Stimulated activated effector memory CD8-positive, alpha-beta T cell treated with anti-CD3 and anti-CD28 coated beads, Interleukin-12 subunit alpha, Interleukin-12 subunit beta, amount 100 ng/mL, for 72 hours (primary cell): Measurements from ENCODE around the gene IFI16.
"Not testable (repeated sequence)": the region's sequence is repeated elsewhere in the genome, so short reads cannot be mapped to it uniquely, and the experiment has no call there.

ENCODE experiments used
- ATAC-seq: fragments of 150-1000 bp; cut with Tn5 transposase; 2 replicates; pipeline ENCODE4 v1.10.0; 2021
- DNase-seq, 2 donors: peaks; one replicate each; pipeline ENCODE4 v3.0.0; 2021 to 2022; ENCODE audit warnings: low spot score in 2 of 2
- H3K27ac Mint-ChIP-seq: one replicate; pipeline ENCODE4 v1.8.0; 2022; ENCODE audit warnings: mild to moderate bottlenecking, mixed read lengths
- H3K36me3 Mint-ChIP-seq: one replicate; pipeline ENCODE4 v1.8.0; 2022; ENCODE audit warnings: mild to moderate bottlenecking, mixed read lengths
- H3K4me1 Mint-ChIP-seq: one replicate; pipeline ENCODE4 v1.8.0; 2022; ENCODE audit warnings: mixed read lengths
- H3K4me3 Mint-ChIP-seq: one replicate; pipeline ENCODE4 v1.8.0; 2022; ENCODE audit warnings: mild to moderate bottlenecking, mixed read lengths
- H3K9me3 Mint-ChIP-seq: one replicate; pipeline ENCODE4 v1.8.0; 2022; ENCODE audit warnings: mixed read lengths

The IFI16 gene

DNA sequence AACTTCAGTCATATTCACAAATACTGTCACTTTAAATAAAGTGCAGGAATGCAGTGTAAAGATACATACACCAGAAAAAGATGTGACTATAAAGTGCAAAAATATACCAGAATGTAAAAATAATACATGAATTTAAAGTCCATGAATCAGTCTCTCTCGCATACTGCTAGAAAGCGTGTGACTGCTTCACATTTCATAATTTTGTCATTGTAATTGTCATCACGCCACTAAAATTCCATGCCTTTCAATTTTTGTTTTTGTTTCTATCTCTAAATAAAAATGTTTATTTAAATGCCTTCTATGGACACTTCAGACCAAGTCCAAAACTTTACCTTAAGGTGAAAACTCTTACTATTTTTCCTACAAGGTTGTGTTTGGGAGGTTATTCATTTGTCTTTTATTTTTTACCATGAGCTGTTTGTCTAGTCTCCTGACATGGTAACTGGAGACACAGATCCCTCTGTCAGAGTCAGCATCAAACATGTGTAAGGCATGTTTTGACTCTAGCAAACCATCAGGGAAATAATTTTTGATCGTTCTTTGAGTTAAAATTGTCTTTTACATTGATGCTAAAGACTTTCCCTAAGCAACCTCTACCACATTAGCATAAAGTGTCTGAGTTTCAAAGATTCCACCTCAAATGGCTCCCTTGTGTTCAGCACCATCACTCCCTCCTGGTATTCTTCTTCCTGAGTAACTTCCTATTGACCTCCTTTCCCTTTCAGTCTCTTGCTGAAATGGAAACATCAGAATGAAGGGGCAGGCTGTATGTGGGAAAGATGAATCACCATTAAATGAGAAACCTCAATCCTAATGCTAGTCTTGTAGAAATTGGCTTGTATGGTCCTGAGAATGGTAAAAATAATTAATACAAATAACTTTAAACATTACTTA, 80.8 kb downstream of the IFI16 start:
- Mint-ChIP-seq H3K36me3 (no peaks in the 10 kb centered on the region), H3K9me3 (no peaks in the 10 kb centered on the region), H3K27ac (peak overlapping the region; percentile 85), H3K4me3 (peak overlapping the region; percentile 46), H3K4me1 (peaks cover 56% of the 10 kb centered on the region)
- DNase-seq (no peak), ATAC-seq (peak; percentile 9)

DNA sequence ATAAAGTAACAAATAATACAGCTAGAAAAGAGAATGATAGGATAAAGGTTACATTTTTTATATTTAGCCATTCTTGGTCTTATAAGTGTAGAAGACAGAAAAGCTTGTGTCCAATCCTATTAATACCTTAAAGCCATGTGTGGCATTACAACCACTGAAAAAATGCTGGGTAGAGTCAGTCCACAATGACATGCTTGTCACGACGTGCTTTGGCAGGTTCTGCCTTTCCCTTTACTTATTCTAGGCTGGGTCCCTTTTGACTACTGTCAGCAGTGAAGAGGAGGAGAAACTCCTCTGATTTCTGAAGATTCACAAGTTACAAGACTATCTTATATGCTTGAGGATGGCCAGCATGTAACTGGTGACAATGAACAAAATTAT, 81.5 kb downstream of the IFI16 start:
- H3K4me1 Mint-ChIP-seq, result peaks cover 56% of the 10 kb centered on the region
- peak overlapping the region; percentile 46 for H3K4me3 Mint-ChIP-seq
- no peaks in the 10 kb centered on the region for H3K9me3 Mint-ChIP-seq
- peak overlapping the region; percentile 85 for H3K27ac Mint-ChIP-seq
- ATAC-seq, result peak; percentile 42
- no peaks in the 10 kb centered on the region for H3K36me3 Mint-ChIP-seq
- DNase-seq, result no peak

DNA sequence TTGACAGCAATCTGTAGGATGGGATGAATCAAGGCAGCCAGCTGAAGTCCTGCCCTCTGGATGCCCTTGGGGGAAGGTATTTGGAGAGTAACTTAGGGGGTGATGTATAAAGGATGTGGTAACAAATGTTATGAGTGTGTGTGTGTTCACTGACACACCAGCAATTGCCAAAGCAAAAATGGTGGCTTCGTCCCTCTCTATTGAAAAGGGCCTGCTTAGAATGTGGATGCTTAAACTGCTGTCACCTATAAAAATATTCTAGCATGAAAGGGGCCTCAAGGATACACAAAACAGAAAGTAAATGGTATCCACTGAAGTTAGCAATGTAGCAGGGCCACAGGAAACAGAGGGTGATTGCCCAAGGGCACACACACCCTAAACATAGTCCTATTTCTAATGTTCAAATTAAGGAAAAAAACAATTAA, 81.9 kb downstream of the IFI16 start:
- DNase-seq, result no peak
- Mint-ChIP-seq H3K36me3 (no peaks in the 10 kb centered on the region), H3K4me3 (peak overlapping the region; percentile 46), H3K9me3 (no peaks in the 10 kb centered on the region), H3K4me1 (peaks cover 56% of the 10 kb centered on the region), H3K27ac (peak overlapping the region; percentile 85)
- peak; percentile 96 for ATAC-seq

DNA sequence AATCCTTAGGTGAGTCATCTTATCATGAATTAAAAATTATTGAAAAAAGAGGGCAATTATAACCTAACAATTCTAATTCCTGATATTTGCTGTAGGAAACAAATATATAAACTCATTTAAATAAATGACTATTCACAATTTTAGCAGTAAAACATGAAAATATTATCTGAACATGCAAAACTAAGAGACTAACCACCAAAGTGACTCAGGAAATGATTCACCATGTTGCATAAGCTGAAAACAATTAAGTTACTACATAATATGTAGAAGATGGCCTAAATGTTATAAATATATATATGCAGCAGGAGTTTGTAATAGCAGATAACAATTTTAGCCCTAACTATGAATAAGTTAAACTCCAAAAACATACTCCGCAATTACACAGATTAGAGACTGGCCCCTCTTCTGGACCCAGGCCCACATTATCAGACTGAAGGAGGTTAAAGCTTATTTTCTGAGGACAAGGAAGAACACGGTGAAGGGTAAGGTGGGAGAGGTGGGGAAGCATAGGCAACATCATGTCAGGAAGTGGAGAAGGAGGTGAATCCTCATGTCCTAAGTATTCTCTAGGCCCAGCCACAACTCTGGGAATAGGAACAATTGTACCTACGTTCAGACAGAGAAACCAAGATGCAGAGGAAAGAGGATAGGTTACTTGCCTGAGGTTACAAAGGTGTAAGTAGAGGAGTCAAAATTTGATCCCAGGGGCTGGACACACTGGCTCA, 82.5 kb downstream of the IFI16 start:
- ATAC-seq (no peak), DNase-seq (no peak)
- no peaks in the 10 kb centered on the region for H3K36me3 Mint-ChIP-seq
- H3K4me1 Mint-ChIP-seq, result peaks cover 53% of the 10 kb centered on the region
- no peaks in the 10 kb centered on the region for H3K9me3 Mint-ChIP-seq
- H3K27ac Mint-ChIP-seq, result peak overlapping the region; percentile 85
- peak overlapping the region; percentile 46 for H3K4me3 Mint-ChIP-seq

- Mint-ChIP-seq H3K4me1 (no peaks in the 10 kb centered on the region), H3K9me3 (no peaks in the 10 kb centered on the region), H3K4me3 (no peak overlapping the region), H3K27ac (no peak overlapping the region), H3K36me3 (no peaks in the 10 kb centered on the region)
- ATAC-seq (no peak), DNase-seq (no peak)
These were observed 88.9 kb downstream of the IFI16 start for GRCh38 chr1:159098596-159098995.

DNA sequence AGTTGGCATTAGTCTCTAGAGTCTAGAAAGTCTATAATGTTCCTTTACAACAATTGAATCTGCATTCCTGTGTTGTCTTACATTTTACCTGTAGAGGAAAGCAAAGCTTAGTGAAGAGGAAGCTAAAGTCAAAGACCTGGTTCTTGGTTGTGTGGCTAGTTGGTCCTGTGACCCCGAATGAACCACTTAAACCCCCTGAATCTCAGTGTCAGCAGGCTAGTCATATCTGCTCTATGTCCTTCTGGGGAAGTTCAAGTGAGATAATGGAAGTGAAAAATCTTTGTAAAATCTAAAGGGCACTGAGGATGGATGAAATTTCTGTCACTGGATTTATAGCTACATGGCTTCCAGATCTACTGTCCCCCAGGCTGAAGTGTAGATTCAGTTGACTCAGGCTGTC, 90.9 kb downstream of the IFI16 start:
- Mint-ChIP-seq H3K4me3 (no peak overlapping the region), H3K36me3 (no peaks in the 10 kb centered on the region), H3K27ac (no peak overlapping the region), H3K4me1 (no peaks in the 10 kb centered on the region), H3K9me3 (no peaks in the 10 kb centered on the region)
- no peak for DNase-seq
- no peak for ATAC-seq

DNA sequence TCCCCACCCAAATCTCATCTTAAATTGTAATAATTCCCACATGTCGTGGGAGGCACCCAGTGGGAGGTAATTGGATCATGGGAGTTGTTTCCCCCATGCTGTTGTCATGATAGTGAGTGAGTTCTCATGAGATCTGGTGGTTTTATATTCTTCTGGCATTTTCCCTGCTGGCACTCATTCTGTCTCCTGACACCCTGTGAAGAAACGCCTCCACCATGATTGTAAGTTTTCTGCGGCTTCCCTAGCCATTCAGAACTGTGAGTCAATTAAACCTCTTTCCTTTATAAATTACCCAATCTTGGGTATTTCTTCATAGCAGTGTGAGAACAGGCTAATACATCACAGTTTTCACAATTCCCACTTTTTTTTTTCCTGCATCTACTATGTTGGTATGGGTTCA, 93.3 kb downstream of the IFI16 start:
- not testable (repeated sequence) for H3K9me3 Mint-ChIP-seq, H3K4me3 Mint-ChIP-seq, DNase-seq, H3K27ac Mint-ChIP-seq, H3K36me3 Mint-ChIP-seq, ATAC-seq, H3K4me1 Mint-ChIP-seq
